ENCODE results near the gene JARID2.

JARID2 gene

GRCh38 chr6:15389765-15390723 lies 144.2 kb downstream of the JARID2 start:
- no peak overlapping the region for H3K9ac ChIP-seq (ENCODE audit: low read length)
- no peak overlapping the region for H3K27ac ChIP-seq (ENCODE audit: low read depth, low read length)
- H3K27me3 ChIP-seq (ENCODE audit: control insufficient read depth, insufficient read depth, low read length) = no peaks in the 10 kb centered on the region
- peak overlapping the region; percentile 35 for H3K4me3 ChIP-seq (ENCODE audit: low read length)
- H3K4me1 ChIP-seq (ENCODE audit: control insufficient read depth, insufficient read depth, low read length) = peaks cover 15% of the 10 kb centered on the region
- H3K36me3 ChIP-seq (ENCODE audit: control insufficient read depth, insufficient read depth, low read length) = no peaks in the 10 kb centered on the region

GRCh38 chr6:15391500-15391899 lies 145.6 kb downstream of the JARID2 start:
- H3K9ac ChIP-seq (ENCODE audit: low read length) = no peak overlapping the region
- no peaks in the 10 kb centered on the region for H3K36me3 ChIP-seq (ENCODE audit: control insufficient read depth, insufficient read depth, low read length)
- H3K27me3 ChIP-seq (ENCODE audit: control insufficient read depth, insufficient read depth, low read length) = no peaks in the 10 kb centered on the region
- H3K4me1 ChIP-seq (ENCODE audit: control insufficient read depth, insufficient read depth, low read length) = peaks cover 15% of the 10 kb centered on the region
- no peak overlapping the region for H3K27ac ChIP-seq (ENCODE audit: low read depth, low read length)
- H3K4me3 ChIP-seq (ENCODE audit: low read length) = no peak overlapping the region

- H3K4me1 ChIP-seq (ENCODE audit: control insufficient read depth, insufficient read depth, low read length) = peaks cover 15% of the 10 kb centered on the region
- no peaks in the 10 kb centered on the region for H3K36me3 ChIP-seq (ENCODE audit: control insufficient read depth, insufficient read depth, low read length)
- no peak overlapping the region for H3K27ac ChIP-seq (ENCODE audit: low read depth, low read length)
- H3K4me3 ChIP-seq (ENCODE audit: low read length) = no peak overlapping the region
- no peaks in the 10 kb centered on the region for H3K27me3 ChIP-seq (ENCODE audit: control insufficient read depth, insufficient read depth, low read length)
- no peak overlapping the region for H3K9ac ChIP-seq (ENCODE audit: low read length)
Observed at GRCh38 chr6:15392182-15392581, 146.3 kb downstream of the JARID2 start.

GRCh38 chr6:15393605-15394004 lies 147.7 kb downstream of the JARID2 start:
- no peak overlapping the region for H3K9ac ChIP-seq (ENCODE audit: low read length)
- no peak overlapping the region for H3K27ac ChIP-seq (ENCODE audit: low read depth, low read length)
- no peaks in the 10 kb centered on the region for H3K27me3 ChIP-seq (ENCODE audit: control insufficient read depth, insufficient read depth, low read length)
- no peaks in the 10 kb centered on the region for H3K36me3 ChIP-seq (ENCODE audit: control insufficient read depth, insufficient read depth, low read length)
- no peak overlapping the region for H3K4me3 ChIP-seq (ENCODE audit: low read length)
- H3K4me1 ChIP-seq (ENCODE audit: control insufficient read depth, insufficient read depth, low read length) = peaks cover 15% of the 10 kb centered on the region

- no peaks in the 10 kb centered on the region for H3K36me3 ChIP-seq (ENCODE audit: control insufficient read depth, insufficient read depth, low read length)
- H3K27ac ChIP-seq (ENCODE audit: low read depth, low read length) = no peak overlapping the region
- no peaks in the 10 kb centered on the region for H3K27me3 ChIP-seq (ENCODE audit: control insufficient read depth, insufficient read depth, low read length)
- no peak overlapping the region for H3K9ac ChIP-seq (ENCODE audit: low read length)
- peaks cover 4% of the 10 kb centered on the region for H3K4me1 ChIP-seq (ENCODE audit: control insufficient read depth, insufficient read depth, low read length)
- no peak overlapping the region for H3K4me3 ChIP-seq (ENCODE audit: low read length)
Observed at GRCh38 chr6:15395087-15395486, 149.2 kb downstream of the JARID2 start.

GRCh38 chr6:15396808-15397207 lies 150.9 kb downstream of the JARID2 start:
- H3K4me1 ChIP-seq (ENCODE audit: control insufficient read depth, insufficient read depth, low read length) = peaks cover 10% of the 10 kb centered on the region
- no peaks in the 10 kb centered on the region for H3K36me3 ChIP-seq (ENCODE audit: control insufficient read depth, insufficient read depth, low read length)
- H3K4me3 ChIP-seq (ENCODE audit: low read length) = no peak overlapping the region
- H3K27ac ChIP-seq (ENCODE audit: low read depth, low read length) = no peak overlapping the region
- H3K27me3 ChIP-seq (ENCODE audit: control insufficient read depth, insufficient read depth, low read length) = no peaks in the 10 kb centered on the region
- no peak overlapping the region for H3K9ac ChIP-seq (ENCODE audit: low read length)

GRCh38 chr6:15398633-15399275 lies 152.9 kb downstream of the JARID2 start:
- Histone ChIP-seq H3K4me1 (ENCODE audit: control insufficient read depth, insufficient read depth, low read length) (peaks cover 10% of the 10 kb centered on the region), H3K27ac (ENCODE audit: low read depth, low read length) (no peak overlapping the region), H3K4me3 (ENCODE audit: low read length) (no peak overlapping the region), H3K36me3 (ENCODE audit: control insufficient read depth, insufficient read depth, low read length) (no peaks in the 10 kb centered on the region), H3K27me3 (ENCODE audit: control insufficient read depth, insufficient read depth, low read length) (no peaks in the 10 kb centered on the region), H3K9ac (ENCODE audit: low read length) (no peak overlapping the region)

GRCh38 chr6:15399641-15400470 lies 154.0 kb downstream of the JARID2 start:
- no peaks in the 10 kb centered on the region for H3K36me3 ChIP-seq (ENCODE audit: control insufficient read depth, insufficient read depth, low read length)
- H3K27ac ChIP-seq (ENCODE audit: low read depth, low read length) = peak overlapping the region; percentile 4
- no peak overlapping the region for H3K9ac ChIP-seq (ENCODE audit: low read length)
- H3K27me3 ChIP-seq (ENCODE audit: control insufficient read depth, insufficient read depth, low read length) = no peaks in the 10 kb centered on the region
- H3K4me3 ChIP-seq (ENCODE audit: low read length) = peak overlapping the region; percentile 50
- H3K4me1 ChIP-seq (ENCODE audit: control insufficient read depth, insufficient read depth, low read length) = peaks cover 10% of the 10 kb centered on the region

- Histone ChIP-seq H3K36me3 (ENCODE audit: control insufficient read depth, insufficient read depth, low read length) (no peaks in the 10 kb centered on the region), H3K27ac (ENCODE audit: low read depth, low read length) (peak overlapping the region; percentile 60), H3K4me1 (ENCODE audit: control insufficient read depth, insufficient read depth, low read length) (peaks cover 10% of the 10 kb centered on the region), H3K4me3 (ENCODE audit: low read length) (peak overlapping the region; percentile 50), H3K9ac (ENCODE audit: low read length) (no peak overlapping the region), H3K27me3 (ENCODE audit: control insufficient read depth, insufficient read depth, low read length) (no peaks in the 10 kb centered on the region)
Observed at GRCh38 chr6:15400572-15401004, 154.7 kb downstream of the JARID2 start.

GRCh38 chr6:15401120-15401519 lies 155.3 kb downstream of the JARID2 start:
- peaks cover 10% of the 10 kb centered on the region for H3K4me1 ChIP-seq (ENCODE audit: control insufficient read depth, insufficient read depth, low read length)
- H3K27ac ChIP-seq (ENCODE audit: low read depth, low read length) = no peak overlapping the region
- no peaks in the 10 kb centered on the region for H3K36me3 ChIP-seq (ENCODE audit: control insufficient read depth, insufficient read depth, low read length)
- no peaks in the 10 kb centered on the region for H3K27me3 ChIP-seq (ENCODE audit: control insufficient read depth, insufficient read depth, low read length)
- H3K9ac ChIP-seq (ENCODE audit: low read length) = no peak overlapping the region
- no peak overlapping the region for H3K4me3 ChIP-seq (ENCODE audit: low read length)

GRCh38 chr6:15401769-15402250 lies 155.9 kb downstream of the JARID2 start:
- no peak overlapping the region for H3K9ac ChIP-seq (ENCODE audit: low read length)
- no peaks in the 10 kb centered on the region for H3K36me3 ChIP-seq (ENCODE audit: control insufficient read depth, insufficient read depth, low read length)
- peaks cover 10% of the 10 kb centered on the region for H3K4me1 ChIP-seq (ENCODE audit: control insufficient read depth, insufficient read depth, low read length)
- peak overlapping the region; percentile 15 for H3K27ac ChIP-seq (ENCODE audit: low read depth, low read length)
- H3K27me3 ChIP-seq (ENCODE audit: control insufficient read depth, insufficient read depth, low read length) = no peaks in the 10 kb centered on the region
- no peak overlapping the region for H3K4me3 ChIP-seq (ENCODE audit: low read length)
